HEK293 (cell line): ENCODE measurements around the gene RNF222.

Experiments
- CTCF ChIP-seq: fragments of 450-650 bp; formaldehyde crosslinking; IDR thresholded peaks from 2 replicates; pipeline ENCODE4 v1.5.1; 2016; ENCODE audit warnings: missing biosample characterization, missing genetic modification characterization
- EGR2 ChIP-seq: fragments of 450-650 bp; formaldehyde crosslinking; IDR thresholded peaks from 2 replicates; pipeline ENCODE4 v1.5.1; 2016; ENCODE audit warnings: low read depth, missing biosample characterization, missing genetic modification characterization
- HOXD13 ChIP-seq: sonication (generic); formaldehyde crosslinking; IDR thresholded peaks from 2 replicates; pipeline ENCODE4 v1.8.0; 2022; ENCODE audit warnings: missing genetic modification reagents, borderline replicate concordance
- MEIS1 ChIP-seq: sonication (generic); formaldehyde crosslinking; IDR thresholded peaks from 2 replicates; pipeline ENCODE4 v1.8.1; 2022; ENCODE audit warnings: missing genetic modification reagents, mild to moderate bottlenecking, borderline replicate concordance
- TSHZ1 ChIP-seq: fragments of 450-650 bp; formaldehyde crosslinking; IDR thresholded peaks from 2 replicates; pipeline ENCODE4 v1.5.1; 2016; ENCODE audit warnings: missing biosample characterization, missing genetic modification characterization, borderline replicate concordance
- ZBTB10 ChIP-seq: fragments of 450-650 bp; formaldehyde crosslinking; IDR thresholded peaks from 2 replicates; pipeline ENCODE4 v1.5.1; 2016; ENCODE audit warnings: missing biosample characterization, missing genetic modification characterization
- ZNF121 ChIP-seq: fragments of 450-650 bp; formaldehyde crosslinking; IDR thresholded peaks from 2 replicates; pipeline ENCODE4 v1.5.1; 2016; ENCODE audit warnings: missing biosample characterization, missing genetic modification characterization
- ZNF169 ChIP-seq: fragments of 450-650 bp; formaldehyde crosslinking; IDR thresholded peaks from 2 replicates; pipeline ENCODE4 v1.5.1; 2016; ENCODE audit warnings: missing biosample characterization, missing genetic modification characterization
- ZNF274 ChIP-seq, 2 experiments: fragments of 200-500 bp in 1 of 2; fragments of 450-650 bp in 1 of 2; sonication (Bioruptor generic) in 1 of 2; formaldehyde crosslinking in 1 of 2; IDR thresholded peaks; 2 replicates each; pipeline versions ENCODE4 v1.5.1 to v1.6.1; 2014 to 2016; ENCODE audit warnings: borderline replicate concordance in 1 of 2, inconsistent platforms in 1 of 2, low read length in 1 of 2, missing biosample characterization in 1 of 2, missing genetic modification characterization in 1 of 2
- ZNF426 ChIP-seq: fragments of 450-650 bp; formaldehyde crosslinking; IDR thresholded peaks from 2 replicates; pipeline ENCODE4 v1.5.1; 2017; ENCODE audit warnings: missing biosample characterization, missing genetic modification characterization, mild to moderate bottlenecking, inconsistent platforms, moderate library complexity
- ZNF449 ChIP-seq: fragments of 450-650 bp; formaldehyde crosslinking; IDR thresholded peaks from 2 replicates; pipeline ENCODE4 v1.5.1; 2017; ENCODE audit warnings: missing biosample characterization, mild to moderate bottlenecking, missing genetic modification characterization, moderate library complexity
- ZNF558 ChIP-seq: fragments of 450-650 bp; formaldehyde crosslinking; IDR thresholded peaks from 2 replicates; pipeline ENCODE4 v1.5.1; 2016; ENCODE audit warnings: missing biosample characterization, missing genetic modification characterization
- ZNF626 ChIP-seq: fragments of 450-650 bp; sonication (Bioruptor Pico); formaldehyde crosslinking; IDR thresholded peaks from 2 replicates; pipeline ENCODE4 v1.5.1; 2018; ENCODE audit warnings: missing biosample characterization, missing genetic modification characterization, inconsistent platforms
- ZNF670 ChIP-seq: fragments of 450-650 bp; formaldehyde crosslinking; IDR thresholded peaks from 2 replicates; pipeline ENCODE4 v1.5.1; 2016; ENCODE audit warnings: missing biosample characterization, missing genetic modification characterization, low read depth
- ZNF777 ChIP-seq: fragments of 450-650 bp; formaldehyde crosslinking; IDR thresholded peaks from 2 replicates; pipeline ENCODE4 v1.5.1; 2017; ENCODE audit warnings: missing biosample characterization, missing genetic modification characterization, borderline replicate concordance
- ZNF843 ChIP-seq: fragments of 450-650 bp; formaldehyde crosslinking; IDR thresholded peaks from 2 replicates; pipeline ENCODE4 v1.5.1; 2016; ENCODE audit warnings: missing biosample characterization, missing genetic modification characterization
- TF ChIP-seq, protein P1 (sequence below): fragments of 450-650 bp; formaldehyde crosslinking; IDR thresholded peaks from 2 replicates; pipeline ENCODE4 v1.5.1; 2016; ENCODE audit warnings: missing biosample characterization, missing genetic modification characterization, low read depth
- TF ChIP-seq, protein P2 (sequence below): fragments of 450-650 bp; formaldehyde crosslinking; IDR thresholded peaks from 2 replicates; pipeline ENCODE4 v1.5.1; 2017; ENCODE audit warnings: missing biosample characterization, missing genetic modification characterization

RNF222 gene

DNA sequence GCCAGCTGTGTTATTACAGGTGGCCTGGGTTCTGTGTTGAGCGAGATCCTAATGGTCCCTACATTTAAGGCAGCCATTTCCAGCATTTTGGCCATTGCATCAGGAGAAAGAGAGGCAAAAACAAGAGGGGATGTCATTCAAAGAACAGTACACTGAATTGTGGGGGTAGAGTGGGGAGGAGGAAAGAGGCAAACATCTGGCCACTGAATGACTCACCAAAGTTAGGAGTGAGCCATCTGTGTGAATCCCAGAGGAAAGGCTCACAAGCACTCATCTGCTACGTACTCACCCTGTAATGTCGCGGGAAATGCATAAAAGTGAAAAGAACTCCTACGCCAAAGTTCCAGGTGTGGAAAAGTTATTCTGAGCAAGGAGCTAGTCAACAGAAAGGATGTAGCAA, 37.9 kb downstream of the RNF222 start (continued):
- TF ChIP-seq ZNF426 (tag by site-specific recombination) (no peak), TSHZ1 (tag by site-specific recombination) (no peak), CTCF (tag by site-specific recombination) (no peak), ZNF449 (tag by site-specific recombination) (no peak), ZNF777 (tag by site-specific recombination) (no peak), ZNF558 (tag by site-specific recombination) (no peak), ZNF169 (no peak), MEIS1 (CRISPR knock-in tag) (no peak), ZNF121 (tag by site-specific recombination) (no peak), ZNF274 (IDR thresholded peaks at IDR 0.05; ENCODE audit: low read length) (no peak), ZNF274 (tag by site-specific recombination; IDR thresholded peaks at IDR 0.05; ENCODE audit: borderline replicate concordance) (no peak), HOXD13 (no peak), EGR2 (tag by site-specific recombination) (0 out of 2 replicates have a peak, but pooled peaks have one; percentile 9), ZNF626 (no peak), ZNF843 (no peak), ZNF670 (tag by site-specific recombination) (no peak), ZBTB10 (no peak)
- TF ChIP-seq, protein P1, sequence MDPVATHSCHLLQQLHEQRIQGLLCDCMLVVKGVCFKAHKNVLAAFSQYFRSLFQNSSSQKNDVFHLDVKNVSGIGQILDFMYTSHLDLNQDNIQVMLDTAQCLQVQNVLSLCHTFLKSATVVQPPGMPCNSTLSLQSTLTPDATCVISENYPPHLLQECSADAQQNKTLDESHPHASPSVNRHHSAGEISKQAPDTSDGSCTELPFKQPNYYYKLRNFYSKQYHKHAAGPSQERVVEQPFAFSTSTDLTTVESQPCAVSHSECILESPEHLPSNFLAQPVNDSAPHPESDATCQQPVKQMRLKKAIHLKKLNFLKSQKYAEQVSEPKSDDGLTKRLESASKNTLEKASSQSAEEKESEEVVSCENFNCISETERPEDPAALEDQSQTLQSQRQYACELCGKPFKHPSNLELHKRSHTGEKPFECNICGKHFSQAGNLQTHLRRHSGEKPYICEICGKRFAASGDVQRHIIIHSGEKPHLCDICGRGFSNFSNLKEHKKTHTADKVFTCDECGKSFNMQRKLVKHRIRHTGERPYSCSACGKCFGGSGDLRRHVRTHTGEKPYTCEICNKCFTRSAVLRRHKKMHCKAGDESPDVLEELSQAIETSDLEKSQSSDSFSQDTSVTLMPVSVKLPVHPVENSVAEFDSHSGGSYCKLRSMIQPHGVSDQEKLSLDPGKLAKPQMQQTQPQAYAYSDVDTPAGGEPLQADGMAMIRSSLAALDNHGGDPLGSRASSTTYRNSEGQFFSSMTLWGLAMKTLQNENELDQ (tag by site-specific recombination): no peak
- TF ChIP-seq, protein P2, sequence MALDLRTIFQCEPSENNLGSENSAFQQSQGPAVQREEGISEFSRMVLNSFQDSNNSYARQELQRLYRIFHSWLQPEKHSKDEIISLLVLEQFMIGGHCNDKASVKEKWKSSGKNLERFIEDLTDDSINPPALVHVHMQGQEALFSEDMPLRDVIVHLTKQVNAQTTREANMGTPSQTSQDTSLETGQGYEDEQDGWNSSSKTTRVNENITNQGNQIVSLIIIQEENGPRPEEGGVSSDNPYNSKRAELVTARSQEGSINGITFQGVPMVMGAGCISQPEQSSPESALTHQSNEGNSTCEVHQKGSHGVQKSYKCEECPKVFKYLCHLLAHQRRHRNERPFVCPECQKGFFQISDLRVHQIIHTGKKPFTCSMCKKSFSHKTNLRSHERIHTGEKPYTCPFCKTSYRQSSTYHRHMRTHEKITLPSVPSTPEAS: no peak
